HepG2 (cell line): Measurements from ENCODE around the gene C1QC. TPM values are rescaled to one million over a fixed set of nuclear protein-coding genes. Genes with fewer than 3 reads are reported as not detected.

Experiments
- ATAC-seq: fragments of 200-7000 bp; cut with Tn5 transposase; 3 replicates; pipeline ENCODE4 v1.9.1; 2020; ENCODE audit warnings: mild to moderate bottlenecking, moderate library complexity
- BruUV-seq: library from RNA; stranded (reverse); fragments of 400-500 nt; replicated peaks from 2 replicates; lab custom pipeline; 2021; lab: Mats Ljungman, UMichigan
- CTCF ChIA-PET: fragments of 300-600 bp; formaldehyde crosslinking; extraction: SDS; loops from one replicate; lab custom pipeline; 2021; ENCODE audit warnings: low total read pairs, inconsistent platforms, low intra/inter-chr PET ratio; lab: Yijun Ruan, JAX
- POLR2A ChIA-PET: fragments of 350-600 bp; sonication (Branson Sonifier 250); formaldehyde crosslinking; loops from one replicate; lab custom pipeline; 2020; ENCODE audit warnings: antibody characterized with exemption, inconsistent platforms; lab: Yijun Ruan, JAX
- DNase-seq: peaks from one replicate; pipeline ENCODE4 v3.0.0-alpha.2; 2015; ENCODE audit warnings: low spot score
- FAIRE-seq: peaks from 3 replicates; lab custom pipeline; 2011; peaks lifted over from hg19 to GRCh38; lab: Jason Lieb, UNC
- H2AFZ ChIP-seq: one replicate; pipeline ENCODE4 v1.6.1; 2011; ENCODE audit warnings: low read length, inconsistent platforms
- H3K27ac ChIP-seq: fragments of 300-600 bp; 3 replicates; pipeline ENCODE4 v1.8.0; 2011; ENCODE audit warnings: mixed run types, mild to moderate bottlenecking, mixed read lengths, low read length, inconsistent platforms; ENCODE audit not compliant: insufficient read depth; ENCODE audit errors: extremely low read length
- H3K27me3 ChIP-seq, 2 experiments: fragments of 200-600 bp in 1 of 2; 2 replicates in 1 of 2; 3 replicates in 1 of 2; pipeline versions ENCODE4 v1.6.0 to v1.8.0; 2011; ENCODE audit warnings: low read length in 2 of 2, mild to moderate bottlenecking in 2 of 2, moderate library complexity in 2 of 2, inconsistent platforms in 1 of 2; ENCODE audit not compliant: insufficient read depth in 2 of 2, control insufficient read depth in 1 of 2
- H3K36me3 ChIP-seq, 2 experiments: fragments of 200-600 bp in 1 of 2; replicated peaks in 1 of 2; 2 replicates in 1 of 2; 3 replicates in 1 of 2; pipeline versions ENCODE4 v1.5.1 to v1.8.0; 2011; ENCODE audit warnings: low read length in 2 of 2, inconsistent platforms in 1 of 2; ENCODE audit not compliant: insufficient read depth in 2 of 2, control insufficient read depth in 1 of 2
- H3K4me1 ChIP-seq: 2 replicates; pipeline ENCODE4 v1.5.1; 2012; ENCODE audit warnings: low read length, inconsistent platforms; ENCODE audit not compliant: insufficient read depth
- H3K4me2 ChIP-seq: 2 replicates; pipeline ENCODE4 v1.6.0; 2011; ENCODE audit warnings: low read depth, low read length, inconsistent platforms
- H3K4me3 ChIP-seq, 3 experiments: fragments of 200-600 bp in 1 of 3; sonication (generic), shearing (Covaris generic) in 1 of 3; replicated peaks in 1 of 3; 2 replicates each; pipeline ENCODE4 v1.5.1; 2011 to 2016; ENCODE audit warnings: low read length in 3 of 3, inconsistent platforms in 2 of 3, low read depth in 2 of 3, mild to moderate bottlenecking in 2 of 3, control low read depth in 1 of 3, mixed read lengths in 1 of 3; ENCODE audit not compliant: insufficient read depth in 1 of 3
- H3K79me2 ChIP-seq: one replicate; pipeline ENCODE4 v1.6.1; 2011; ENCODE audit warnings: low read length, inconsistent platforms; ENCODE audit not compliant: insufficient read depth
- H3K9ac ChIP-seq: 2 replicates; pipeline ENCODE4 v1.6.0; 2011; ENCODE audit warnings: mild to moderate bottlenecking, low read depth, low read length, inconsistent platforms; ENCODE audit not compliant: insufficient read depth
- H3K9me3 ChIP-seq: 2 replicates; pipeline ENCODE4 v1.5.1; 2012; ENCODE audit warnings: mild to moderate bottlenecking, low read length
- H4K20me1 ChIP-seq: 2 replicates; pipeline ENCODE4 v1.6.0; 2011; ENCODE audit warnings: inconsistent platforms, mild to moderate bottlenecking, low read length, moderate library complexity; ENCODE audit not compliant: insufficient read depth
- ATAD3A ChIP-seq: sonication (generic); formaldehyde crosslinking; IDR thresholded peaks from 2 replicates; pipeline ENCODE4 v1.4.0; 2020; ENCODE audit warnings: missing genetic modification reagents
- EZH2 ChIP-seq: conservative IDR thresholded peaks from 2 replicates; pipeline ENCODE4 v1.6.1; 2012; ENCODE audit warnings: mild to moderate bottlenecking, low read depth, low read length, moderate library complexity
- GLI4 ChIP-seq: sonication (generic); formaldehyde crosslinking; IDR thresholded peaks from 2 replicates; pipeline ENCODE4 v1.5.1; 2020; ENCODE audit warnings: missing genetic modification reagents, mild to moderate bottlenecking, moderate library complexity, borderline replicate concordance
- NR1H2 ChIP-seq: sonication (generic); formaldehyde crosslinking; IDR thresholded peaks from 2 replicates; pipeline ENCODE4 v1.8.1; 2022; ENCODE audit warnings: low read depth, missing genetic modification reagents, borderline replicate concordance
- RFX1 ChIP-seq: fragments of 450-650 bp; IDR thresholded peaks from 2 replicates; pipeline ENCODE4 v1.6.1; 2017
- SOX13 ChIP-seq, 3 experiments: fragments of 450-650 bp in 1 of 3; sonication (generic) in 1 of 3; formaldehyde crosslinking in 1 of 3; IDR thresholded peaks in 2 of 3; conservative IDR thresholded peaks in 1 of 3; 2 replicates each; pipeline versions ENCODE4 v1.5.0 to v1.6.1; 2016 to 2020; ENCODE audit warnings: antibody characterized with exemption in 1 of 3, mild to moderate bottlenecking in 1 of 3, missing compliant biosample characterization in 1 of 3, missing genetic modification reagents in 1 of 3, moderate library complexity in 1 of 3
- STAG1 ChIP-seq: sonication (generic); formaldehyde crosslinking; IDR thresholded peaks from 2 replicates; pipeline ENCODE4 v1.4.0; 2020; ENCODE audit warnings: missing genetic modification reagents
- ZFY ChIP-seq: sonication (generic); formaldehyde crosslinking; IDR thresholded peaks from 2 replicates; pipeline ENCODE4 v1.4.0; 2020; ENCODE audit warnings: missing genetic modification reagents
- ZNF33B ChIP-seq: sonication (generic); formaldehyde crosslinking; IDR thresholded peaks from 2 replicates; pipeline ENCODE4 v1.5.1; 2020; ENCODE audit warnings: mild to moderate bottlenecking, missing genetic modification reagents
- ZNF563 ChIP-seq: sonication (generic); formaldehyde crosslinking; IDR thresholded peaks from 2 replicates; pipeline ENCODE4 v1.8.0; 2022; ENCODE audit warnings: mild to moderate bottlenecking, moderate library complexity, missing genetic modification reagents
- ZNF768 ChIP-seq: sonication (generic); formaldehyde crosslinking; IDR thresholded peaks from 2 replicates; pipeline ENCODE4 v1.4.0; 2020; ENCODE audit warnings: missing genetic modification reagents
- WGBS: methylation state at CpG from one replicate; pipeline ENCODE4 v1.1.6; 2017; ENCODE audit warnings: low lambda C conversion rate; 5-methylcytosine and 5-hydroxymethylcytosine counted together
- in situ Hi-C: cut with HindIII; loops from 2 replicates; pipeline ENCODE4 v1.10.0; 2017; ENCODE audit warnings: low pct_unique_long_range_greater_than_20kb; ENCODE audit not compliant: extremely low pct_ligation_motif_present
- intact Hi-C: fragments of 100-400 bp; cut with micrococcal nuclease; formaldehyde crosslinking; loops from one replicate; pipeline ENCODE4 v1.10.0; 2022; ENCODE audit not compliant: unreplicated experiment
- polyA plus RNA-seq, 8 experiments: library from polyadenylated mRNA; depleted of rRNA in 3 of 8; stranded (reverse) in 7 of 8; unstranded in 1 of 8; fragments of >200 nt; fragmentation: Illumina TruSeq in 4 of 8; extraction: Trizol in 4 of 8; gene quantifications; 2 replicates each; pipeline versions ENCODE4 v1.2.1 to v1.2.3, GENCODE V29; 2011 to 2016; ENCODE audit warnings: low read depth in 4 of 8, missing spikeins in 1 of 8, mixed read lengths in 1 of 8; ENCODE audit not compliant: insufficient read depth in 1 of 8
- total RNA-seq, 5 experiments: library from RNA; depleted of rRNA; stranded (reverse); fragments of >200 nt; fragmentation: Illumina TruSeq; extraction: Trizol; gene quantifications; 2 replicates each; pipeline ENCODE4 v1.2.3, GENCODE V29; 2016; ENCODE audit warnings: low read depth in 1 of 5
- TF ChIP-seq, protein P1 (sequence below): sonication (generic); formaldehyde crosslinking; IDR thresholded peaks from 2 replicates; pipeline ENCODE4 v1.4.0; 2020; ENCODE audit warnings: mild to moderate bottlenecking, missing genetic modification reagents, borderline replicate concordance

Gene C1QC
- total and polyA plus RNA-seq, 2 of the 13 experiments (the other 11 are each of a cell fraction or from before 2014, with no cell fraction given), result not detected

DNA sequence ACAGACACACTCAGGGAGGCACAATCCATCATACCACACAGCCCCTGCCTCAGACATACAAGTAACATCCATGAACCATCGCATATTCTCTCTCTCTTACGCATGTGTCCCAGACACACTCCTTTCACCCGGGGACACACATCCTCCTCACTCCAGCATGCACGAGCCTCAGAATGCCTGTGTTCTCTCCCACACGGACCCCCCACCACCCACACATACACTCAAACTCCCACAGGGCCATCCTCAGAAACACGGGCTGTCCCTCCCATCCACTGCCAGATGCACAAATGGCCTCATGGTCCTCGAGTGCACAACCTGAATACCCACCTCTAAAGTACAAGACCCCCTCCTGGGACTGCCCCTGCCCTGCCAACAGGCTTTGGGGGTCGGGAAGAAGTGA is 2.2 kb upstream of the C1QC start:
- H2AFZ ChIP-seq, result no peak overlapping the region
- no peaks in the 10 kb centered on the region for H3K4me1 ChIP-seq
- WGBS, result 13% methylated on average over 8 of the region's 8 CpGs
- no peak for DNase-seq
- H3K79me2 ChIP-seq, result no peaks in the 10 kb centered on the region
- peaks cover 3% of the 10 kb centered on the region; the same call in 1 of the 2 replicates for H4K20me1 ChIP-seq
- in situ Hi-C loops, result loop anchor here (5.0 to 10.0 kb wide), 2 partner anchors 224 to 506 kb away; no protein-coding TSS in a partner anchor
- ChIA-PET POLR2A (no interaction called here), CTCF (interaction anchor here (1.4 to 3.4 kb wide), 2 partner anchors 220 to 225 kb away, joined by 7 to 43 read pairs; no protein-coding TSS in a partner anchor)
- no peak for TF ChIP-seq EZH2
- H3K36me3 ChIP-seq, result no peaks in the 10 kb centered on the region
- intact Hi-C loops, result no loop called here
- no peaks in the 10 kb centered on the region for H3K9me3 ChIP-seq
- no peak for ATAC-seq
- no peak overlapping the region for H3K4me2 ChIP-seq
- FAIRE-seq, result no peak
- no peak overlapping the region for H3K27ac ChIP-seq
- no TSS peak for BruUV-seq
- H3K9ac ChIP-seq, result no peak overlapping the region
- peaks cover 6 to 19% of the 10 kb centered on the region in 2 experiments; a peak in 3 of 5 replicates for H3K27me3 ChIP-seq
- H3K4me3 ChIP-seq, result no peak overlapping the region

DNA sequence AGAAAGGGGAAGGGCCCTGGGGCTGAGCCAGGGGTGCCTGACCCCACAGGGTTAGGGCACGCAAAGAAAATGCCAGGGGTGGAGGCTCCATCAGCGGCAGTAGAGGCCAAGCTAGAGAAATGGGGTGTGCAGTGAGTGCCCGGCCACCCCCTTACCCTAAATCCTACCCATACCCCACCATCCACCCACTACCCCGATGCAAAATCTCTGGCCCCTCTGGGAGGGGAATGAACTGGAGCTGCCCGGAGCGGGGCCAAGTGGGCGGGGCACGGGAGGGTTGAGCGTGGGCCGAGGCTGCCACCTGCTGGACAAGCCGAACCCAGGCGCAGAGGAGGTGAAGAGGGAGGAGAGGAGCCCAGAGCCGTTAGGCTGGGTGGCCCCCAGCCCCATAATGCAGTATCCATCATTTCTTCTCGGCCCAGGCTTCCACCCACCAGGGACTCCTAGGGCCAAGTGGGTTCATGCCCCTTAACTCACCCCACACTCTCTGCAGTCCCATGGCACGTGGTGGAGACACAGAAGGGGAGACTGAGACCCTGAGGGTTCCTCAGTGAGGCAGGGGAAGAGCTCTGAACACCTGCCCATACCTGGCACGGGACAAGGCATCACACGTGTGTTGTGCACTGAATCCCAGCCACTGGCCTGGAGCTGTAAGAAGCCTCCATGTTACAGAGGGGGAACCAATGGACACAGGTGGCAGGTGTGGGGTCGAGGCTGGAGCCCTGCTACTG is 1.4 kb upstream of the C1QC start:
- BruUV-seq, result no TSS peak
- no peak overlapping the region for H3K4me2 ChIP-seq
- POLR2A ChIA-PET, result no interaction called here
- WGBS, result 2% methylated on average over 14 of the region's 18 CpGs
- H3K4me3 ChIP-seq, result no peak overlapping the region
- H4K20me1 ChIP-seq, result peaks cover 3% of the 10 kb centered on the region; the same call in 1 of the 2 replicates
- DNase-seq, result peak; percentile 16
- FAIRE-seq, result no peak
- intact Hi-C loops, result no loop called here
- CTCF ChIA-PET, result interaction anchor here (1.4 to 3.4 kb wide), 2 partner anchors 221 to 226 kb away, joined by 7 to 43 read pairs; no protein-coding TSS in a partner anchor
- H3K36me3 ChIP-seq, result no peaks in the 10 kb centered on the region
- in situ Hi-C loops, result loop anchor here (5.0 to 10.0 kb wide), 2 partner anchors 225 to 507 kb away; no protein-coding TSS in a partner anchor
- no peak overlapping the region for H3K27ac ChIP-seq
- H3K79me2 ChIP-seq, result no peaks in the 10 kb centered on the region
- H3K9me3 ChIP-seq, result no peaks in the 10 kb centered on the region
- no peak overlapping the region for H3K9ac ChIP-seq
- no peaks in the 10 kb centered on the region for H3K4me1 ChIP-seq
- peak; percentile 87 for ATAC-seq
- H3K27me3 ChIP-seq, result peaks cover 6 to 22% of the 10 kb centered on the region in 2 experiments; a peak in 3 of 5 replicates
- H2AFZ ChIP-seq, result no peak overlapping the region
- TF ChIP-seq SOX13 (IDR thresholded peaks at IDR 0.05) (no peak), SOX13 (CRISPR knock-in tag; conservative IDR thresholded peaks at IDR 0.05 in 1 of 2, IDR thresholded peaks at IDR 0.05 in 1 of 2) (no peak), STAG1 (CRISPR knock-in tag) (peak; percentile 97), NR1H2 (CRISPR knock-in tag) (no peak), ZNF768 (CRISPR knock-in tag) (0 out of 2 replicates have a peak, but pooled peaks have one; percentile 30), RFX1 (no peak), ZNF563 (CRISPR knock-in tag) (no peak), ATAD3A (CRISPR knock-in tag) (no peak), ZFY (CRISPR knock-in tag) (no peak), ZNF33B (CRISPR knock-in tag) (no peak), GLI4 (no peak)
- TF ChIP-seq, protein P1, sequence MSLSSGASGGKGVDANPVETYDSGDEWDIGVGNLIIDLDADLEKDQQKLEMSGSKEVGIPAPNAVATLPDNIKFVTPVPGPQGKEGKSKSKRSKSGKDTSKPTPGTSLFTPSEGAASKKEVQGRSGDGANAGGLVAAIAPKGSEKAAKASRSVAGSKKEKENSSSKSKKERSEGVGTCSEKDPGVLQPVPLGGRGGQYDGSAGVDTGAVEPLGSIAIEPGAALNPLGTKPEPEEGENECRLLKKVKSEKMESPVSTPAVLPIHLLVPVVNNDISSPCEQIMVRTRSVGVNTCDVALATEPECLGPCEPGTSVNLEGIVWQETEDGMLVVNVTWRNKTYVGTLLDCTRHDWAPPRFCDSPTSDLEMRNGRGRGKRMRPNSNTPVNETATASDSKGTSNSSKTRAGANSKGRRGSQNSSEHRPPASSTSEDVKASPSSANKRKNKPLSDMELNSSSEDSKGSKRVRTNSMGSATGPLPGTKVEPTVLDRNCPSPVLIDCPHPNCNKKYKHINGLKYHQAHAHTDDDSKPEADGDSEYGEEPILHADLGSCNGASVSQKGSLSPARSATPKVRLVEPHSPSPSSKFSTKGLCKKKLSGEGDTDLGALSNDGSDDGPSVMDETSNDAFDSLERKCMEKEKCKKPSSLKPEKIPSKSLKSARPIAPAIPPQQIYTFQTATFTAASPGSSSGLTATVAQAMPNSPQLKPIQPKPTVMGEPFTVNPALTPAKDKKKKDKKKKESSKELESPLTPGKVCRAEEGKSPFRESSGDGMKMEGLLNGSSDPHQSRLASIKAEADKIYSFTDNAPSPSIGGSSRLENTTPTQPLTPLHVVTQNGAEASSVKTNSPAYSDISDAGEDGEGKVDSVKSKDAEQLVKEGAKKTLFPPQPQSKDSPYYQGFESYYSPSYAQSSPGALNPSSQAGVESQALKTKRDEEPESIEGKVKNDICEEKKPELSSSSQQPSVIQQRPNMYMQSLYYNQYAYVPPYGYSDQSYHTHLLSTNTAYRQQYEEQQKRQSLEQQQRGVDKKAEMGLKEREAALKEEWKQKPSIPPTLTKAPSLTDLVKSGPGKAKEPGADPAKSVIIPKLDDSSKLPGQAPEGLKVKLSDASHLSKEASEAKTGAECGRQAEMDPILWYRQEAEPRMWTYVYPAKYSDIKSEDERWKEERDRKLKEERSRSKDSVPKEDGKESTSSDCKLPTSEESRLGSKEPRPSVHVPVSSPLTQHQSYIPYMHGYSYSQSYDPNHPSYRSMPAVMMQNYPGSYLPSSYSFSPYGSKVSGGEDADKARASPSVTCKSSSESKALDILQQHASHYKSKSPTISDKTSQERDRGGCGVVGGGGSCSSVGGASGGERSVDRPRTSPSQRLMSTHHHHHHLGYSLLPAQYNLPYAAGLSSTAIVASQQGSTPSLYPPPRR (CRISPR knock-in tag), result no peak
